ENCODE results near the gene SLC25A19. TPM values are rescaled to one million over a fixed set of nuclear protein-coding genes. Genes with fewer than 3 reads are reported as not detected.

Gene SLC25A19
- total RNA-seq, 1 experiment from 2014 or later = 29.0 TPM

DNA sequence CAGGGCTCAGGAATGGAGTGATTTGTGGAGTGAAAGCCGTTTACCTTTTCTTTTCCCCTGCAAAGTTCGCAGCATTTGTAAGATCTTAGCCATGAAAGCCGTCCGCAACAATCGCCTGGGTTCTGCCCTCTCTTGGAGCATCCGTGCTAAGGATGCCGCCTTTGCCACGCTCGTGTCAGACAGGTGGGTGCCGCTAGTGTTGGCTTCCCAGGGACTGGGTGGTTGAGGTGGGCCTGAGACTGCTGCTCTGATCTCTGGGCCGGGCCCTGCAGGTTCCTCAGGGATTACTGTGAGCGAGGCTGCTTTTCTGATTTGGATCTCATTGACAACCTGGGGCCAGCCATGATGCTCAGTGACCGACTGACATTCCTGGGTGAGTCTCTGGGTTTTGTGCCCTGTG lies 56.4 kb downstream of the SLC25A19 start:
- no peak overlapping the region for H3K27ac ChIP-seq (ENCODE audit: low read length)
- TF ChIP-seq, protein P1, sequence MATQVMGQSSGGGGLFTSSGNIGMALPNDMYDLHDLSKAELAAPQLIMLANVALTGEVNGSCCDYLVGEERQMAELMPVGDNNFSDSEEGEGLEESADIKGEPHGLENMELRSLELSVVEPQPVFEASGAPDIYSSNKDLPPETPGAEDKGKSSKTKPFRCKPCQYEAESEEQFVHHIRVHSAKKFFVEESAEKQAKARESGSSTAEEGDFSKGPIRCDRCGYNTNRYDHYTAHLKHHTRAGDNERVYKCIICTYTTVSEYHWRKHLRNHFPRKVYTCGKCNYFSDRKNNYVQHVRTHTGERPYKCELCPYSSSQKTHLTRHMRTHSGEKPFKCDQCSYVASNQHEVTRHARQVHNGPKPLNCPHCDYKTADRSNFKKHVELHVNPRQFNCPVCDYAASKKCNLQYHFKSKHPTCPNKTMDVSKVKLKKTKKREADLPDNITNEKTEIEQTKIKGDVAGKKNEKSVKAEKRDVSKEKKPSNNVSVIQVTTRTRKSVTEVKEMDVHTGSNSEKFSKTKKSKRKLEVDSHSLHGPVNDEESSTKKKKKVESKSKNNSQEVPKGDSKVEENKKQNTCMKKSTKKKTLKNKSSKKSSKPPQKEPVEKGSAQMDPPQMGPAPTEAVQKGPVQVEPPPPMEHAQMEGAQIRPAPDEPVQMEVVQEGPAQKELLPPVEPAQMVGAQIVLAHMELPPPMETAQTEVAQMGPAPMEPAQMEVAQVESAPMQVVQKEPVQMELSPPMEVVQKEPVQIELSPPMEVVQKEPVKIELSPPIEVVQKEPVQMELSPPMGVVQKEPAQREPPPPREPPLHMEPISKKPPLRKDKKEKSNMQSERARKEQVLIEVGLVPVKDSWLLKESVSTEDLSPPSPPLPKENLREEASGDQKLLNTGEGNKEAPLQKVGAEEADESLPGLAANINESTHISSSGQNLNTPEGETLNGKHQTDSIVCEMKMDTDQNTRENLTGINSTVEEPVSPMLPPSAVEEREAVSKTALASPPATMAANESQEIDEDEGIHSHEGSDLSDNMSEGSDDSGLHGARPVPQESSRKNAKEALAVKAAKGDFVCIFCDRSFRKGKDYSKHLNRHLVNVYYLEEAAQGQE (IDR thresholded peaks at IDR 0.05; ENCODE audit: insufficient read depth in 1 of 2, low read depth in 2 of 2, low read length in 1 of 2) = no peak
- no peaks in the 10 kb centered on the region for H3K9me3 ChIP-seq (ENCODE audit: control insufficient read depth, insufficient read depth, low read depth, low read length)
- POLR2A ChIA-PET = no interaction called here
- no peak for ATAC-seq
- no TSS peak for BruUV-seq (replicated peaks)
- H3K36me3 ChIP-seq (ENCODE audit: control insufficient read depth, insufficient read depth, low read length) = peaks cover 22% of the 10 kb centered on the region
- intact Hi-C loops (cut with micrococcal nuclease; ENCODE audit: unreplicated experiment) = no loop called here
- in situ Hi-C loops (cut with HindIII; ENCODE audit: low pct_unique_long_range_greater_than_20kb, low sequenced_read_pairs) = no loop called here
- no peaks in the 10 kb centered on the region for H3K27me3 ChIP-seq (ENCODE audit: control insufficient read depth, insufficient read depth, low read length)
- H3K4me3 ChIP-seq (ENCODE audit: low read depth in 2 of 2, low read length in 2 of 2) = no peak overlapping the region
- DNase-seq (ENCODE audit: low read depth, low spot score) = no peak
- no peaks in the 10 kb centered on the region for H3K4me1 ChIP-seq (ENCODE audit: control insufficient read depth, insufficient read depth, low read length)
- CTCF ChIA-PET = no interaction called here

- Histone ChIP-seq H3K36me3 (ENCODE audit: control insufficient read depth, insufficient read depth, low read length) (peaks cover 19% of the 10 kb centered on the region), H3K27me3 (ENCODE audit: control insufficient read depth, insufficient read depth, low read length) (no peaks in the 10 kb centered on the region), H3K9me3 (ENCODE audit: control insufficient read depth, insufficient read depth, low read depth, low read length) (no peaks in the 10 kb centered on the region), H3K4me1 (ENCODE audit: control insufficient read depth, insufficient read depth, low read length) (no peaks in the 10 kb centered on the region), H3K27ac (ENCODE audit: low read length) (no peak overlapping the region), H3K4me3 (ENCODE audit: low read depth in 2 of 2, low read length in 2 of 2) (no peak overlapping the region)
- TF ChIP-seq POLR2AphosphoS5 (IDR thresholded peaks at IDR 0.05; ENCODE audit: low read depth, low read length) = no peak
- TF ChIP-seq CTCF (IDR thresholded peaks at IDR 0.05) = no peak
- TF ChIP-seq SIN3A (IDR thresholded peaks at IDR 0.05; ENCODE audit: borderline replicate concordance, insufficient read depth, low read depth, low read length) = no peak
- TF ChIP-seq, protein P1 (IDR thresholded peaks at IDR 0.05; ENCODE audit: insufficient read depth in 1 of 2, low read depth in 2 of 2, low read length in 1 of 2) = no peak
- TF ChIP-seq TCF7L2 (IDR thresholded peaks at IDR 0.05; ENCODE audit: low read depth, low read length) = no peak
- in situ Hi-C loops (cut with HindIII; ENCODE audit: low pct_unique_long_range_greater_than_20kb, low sequenced_read_pairs) = no loop called here
- CTCF ChIA-PET = interaction anchor here (1.6 kb wide), 1 partner anchor 9 kb away, joined by 3 read pairs; no protein-coding TSS in a partner anchor
- intact Hi-C loops (cut with micrococcal nuclease; ENCODE audit: unreplicated experiment) = no loop called here
- DNase-seq (ENCODE audit: low read depth, low spot score) (no peak), ATAC-seq (no peak)
- no TSS peak for BruUV-seq (replicated peaks)
- POLR2A ChIA-PET = interaction anchor here (0.6 kb wide), 1 partner anchor 316 kb away, joined by 6 read pairs; no protein-coding TSS in a partner anchor
Measured at GRCh38 chr17:75231741-75232464, 57.3 kb downstream of the SLC25A19 start.
